ENCODE measurements around the gene RIMKLB.

RIMKLB gene

DNA sequence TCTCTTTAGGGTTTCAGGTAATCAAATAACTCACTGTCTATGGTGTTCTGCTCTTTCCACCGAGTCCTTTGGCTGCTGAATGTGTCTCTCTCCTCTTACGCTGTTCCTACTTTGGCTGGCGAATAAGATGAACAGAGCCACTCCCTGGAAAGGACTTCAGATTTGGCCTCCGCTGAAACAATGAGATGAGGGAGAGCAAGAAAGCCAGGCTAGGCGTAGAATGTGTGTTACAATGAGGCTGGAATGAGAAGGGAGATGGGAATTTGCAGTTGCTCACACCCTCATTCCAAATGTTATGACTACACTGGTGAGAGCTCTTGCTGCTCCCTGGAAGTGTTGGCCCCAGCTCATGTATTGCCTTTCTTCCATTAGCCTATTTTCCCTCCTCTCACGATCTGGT is 35.2 kb upstream of the RIMKLB start, which contains the start of gene MFAP5:
Gene MFAP5 (minus strand): TSS at position 234 of the 400 bp plus-strand sequence. CDS start 722 bp downstream, outside the sequence.
- no peak within 1 kb of the TSS for H3K4me3 ChIP-seq (ENCODE audit: low read depth, low read length)
- TF ChIP-seq, protein P1, sequence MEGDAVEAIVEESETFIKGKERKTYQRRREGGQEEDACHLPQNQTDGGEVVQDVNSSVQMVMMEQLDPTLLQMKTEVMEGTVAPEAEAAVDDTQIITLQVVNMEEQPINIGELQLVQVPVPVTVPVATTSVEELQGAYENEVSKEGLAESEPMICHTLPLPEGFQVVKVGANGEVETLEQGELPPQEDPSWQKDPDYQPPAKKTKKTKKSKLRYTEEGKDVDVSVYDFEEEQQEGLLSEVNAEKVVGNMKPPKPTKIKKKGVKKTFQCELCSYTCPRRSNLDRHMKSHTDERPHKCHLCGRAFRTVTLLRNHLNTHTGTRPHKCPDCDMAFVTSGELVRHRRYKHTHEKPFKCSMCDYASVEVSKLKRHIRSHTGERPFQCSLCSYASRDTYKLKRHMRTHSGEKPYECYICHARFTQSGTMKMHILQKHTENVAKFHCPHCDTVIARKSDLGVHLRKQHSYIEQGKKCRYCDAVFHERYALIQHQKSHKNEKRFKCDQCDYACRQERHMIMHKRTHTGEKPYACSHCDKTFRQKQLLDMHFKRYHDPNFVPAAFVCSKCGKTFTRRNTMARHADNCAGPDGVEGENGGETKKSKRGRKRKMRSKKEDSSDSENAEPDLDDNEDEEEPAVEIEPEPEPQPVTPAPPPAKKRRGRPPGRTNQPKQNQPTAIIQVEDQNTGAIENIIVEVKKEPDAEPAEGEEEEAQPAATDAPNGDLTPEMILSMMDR (IDR thresholded peaks at IDR 0.05; ENCODE audit: low read depth, low read length): no peak
- in situ Hi-C loops (cut with HindIII; ENCODE audit: low sequenced_read_pairs): no loop called here
- peak; percentile 38 for DNase-seq (ENCODE audit: low read depth, low spot score)

DNA sequence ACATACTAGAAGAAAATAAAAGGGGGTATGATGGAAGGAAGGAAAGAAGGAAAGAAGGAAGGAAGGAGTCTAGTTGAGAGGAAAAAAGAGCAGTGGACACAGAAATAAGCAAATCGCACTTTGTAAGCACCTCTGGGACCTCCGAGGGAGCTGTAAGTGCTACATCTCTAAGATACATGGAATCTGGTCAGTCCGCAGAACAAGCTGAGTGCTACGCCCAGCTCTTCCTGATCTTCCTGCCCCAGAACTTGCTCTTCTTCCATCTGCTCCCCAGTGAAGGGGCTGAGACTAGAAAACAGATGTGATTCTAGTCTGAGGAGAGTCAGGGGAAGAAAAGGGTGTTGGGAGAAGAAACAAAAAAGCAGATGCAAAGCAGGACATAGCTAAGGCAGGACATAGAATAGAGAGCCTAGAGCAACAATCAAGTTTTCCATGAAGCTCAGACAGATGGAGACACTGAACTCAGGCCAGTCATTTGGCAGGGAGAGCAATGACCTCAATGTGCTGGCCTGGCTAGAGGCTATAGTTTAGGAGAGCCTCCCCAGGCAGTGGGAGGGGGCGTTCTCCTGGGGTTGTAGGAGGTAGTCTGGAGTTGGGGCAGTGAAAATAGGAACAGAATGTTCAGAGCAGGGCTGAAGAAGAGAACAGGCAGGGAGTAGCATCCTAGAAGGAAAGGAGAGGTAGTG is 33.4 kb upstream of the RIMKLB start:
- in situ Hi-C loops (cut with HindIII; ENCODE audit: low sequenced_read_pairs): no loop called here
- no peak for DNase-seq (ENCODE audit: low read depth, low spot score)
- TF ChIP-seq, protein P1 (IDR thresholded peaks at IDR 0.05; ENCODE audit: low read depth, low read length): no peak
- H3K4me3 ChIP-seq (ENCODE audit: low read depth, low read length): no peak overlapping the region

DNA sequence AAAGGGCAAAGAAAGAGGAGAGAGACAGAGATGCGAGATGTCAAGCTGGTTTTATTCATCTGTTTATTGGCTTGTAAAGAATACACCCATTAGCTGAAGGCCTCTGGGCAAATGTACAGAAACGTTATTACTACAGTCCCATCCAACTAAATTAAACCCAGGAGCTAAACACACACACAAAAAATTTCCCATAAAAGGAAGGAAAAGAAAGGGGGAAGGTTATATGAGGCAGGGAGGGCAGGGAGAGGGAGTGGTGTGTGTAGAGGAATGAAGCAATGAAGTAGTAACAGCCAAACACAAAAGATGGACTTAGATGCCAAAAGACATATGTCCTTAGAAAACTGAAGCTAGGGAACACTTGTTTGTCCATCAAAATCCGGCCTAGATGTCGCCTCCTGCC is 32.0 kb upstream of the RIMKLB start:
- in situ Hi-C loops (cut with HindIII; ENCODE audit: low sequenced_read_pairs): no loop called here
- H3K4me3 ChIP-seq (ENCODE audit: low read depth, low read length): no peak overlapping the region
- TF ChIP-seq, protein P1 (IDR thresholded peaks at IDR 0.05; ENCODE audit: low read depth, low read length): no peak
- DNase-seq (ENCODE audit: low read depth, low spot score): no peak

DNA sequence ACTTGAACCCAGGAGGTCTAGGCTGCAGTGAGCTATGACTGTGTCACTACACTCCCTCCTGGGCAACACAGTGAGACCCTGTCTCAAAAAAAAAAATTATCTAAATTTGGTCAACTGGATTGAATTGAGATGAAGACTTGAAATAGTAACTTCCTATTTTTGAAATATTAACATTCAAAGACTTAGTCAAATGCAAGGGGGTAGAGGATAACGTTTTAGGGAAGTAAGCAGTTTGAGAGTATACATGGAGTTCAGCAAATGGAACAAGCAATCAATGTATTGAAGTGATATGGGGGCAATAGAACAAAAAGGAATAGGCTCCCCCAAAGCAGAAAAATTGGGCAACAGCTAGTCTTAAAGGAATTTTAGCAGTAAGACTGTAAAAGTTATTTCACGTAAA is 30.5 kb upstream of the RIMKLB start:
- in situ Hi-C loops (cut with HindIII; ENCODE audit: low sequenced_read_pairs): no loop called here
- TF ChIP-seq, protein P1 (IDR thresholded peaks at IDR 0.05; ENCODE audit: low read depth, low read length): no peak
- no peak for DNase-seq (ENCODE audit: low read depth, low spot score)
- no peak overlapping the region for H3K4me3 ChIP-seq (ENCODE audit: low read depth, low read length)

DNA sequence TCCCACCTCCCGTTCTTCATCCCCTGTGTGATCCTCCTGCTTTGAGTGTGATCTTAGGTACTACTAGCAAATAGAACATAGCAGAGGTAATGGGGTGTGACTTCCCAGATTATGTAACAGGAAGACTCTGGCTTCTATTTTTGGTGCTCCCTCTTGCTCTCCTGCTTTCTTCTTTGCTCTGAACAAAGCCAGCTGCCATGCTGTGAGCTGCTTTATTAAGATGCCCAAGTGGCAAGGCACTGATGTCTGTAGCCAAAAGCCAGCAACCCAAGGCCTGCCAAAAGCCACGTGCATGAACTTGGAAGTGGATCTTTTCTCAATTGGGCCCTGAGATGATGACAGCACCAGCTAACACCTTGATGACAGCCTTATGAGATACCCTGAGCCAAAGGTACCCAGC is 29.4 kb upstream of the RIMKLB start:
- TF ChIP-seq, protein P1 (IDR thresholded peaks at IDR 0.05; ENCODE audit: low read depth, low read length): no peak
- DNase-seq (ENCODE audit: low read depth, low spot score): no peak
- H3K4me3 ChIP-seq (ENCODE audit: low read depth, low read length): no peak overlapping the region
- in situ Hi-C loops (cut with HindIII; ENCODE audit: low sequenced_read_pairs): no loop called here

DNA sequence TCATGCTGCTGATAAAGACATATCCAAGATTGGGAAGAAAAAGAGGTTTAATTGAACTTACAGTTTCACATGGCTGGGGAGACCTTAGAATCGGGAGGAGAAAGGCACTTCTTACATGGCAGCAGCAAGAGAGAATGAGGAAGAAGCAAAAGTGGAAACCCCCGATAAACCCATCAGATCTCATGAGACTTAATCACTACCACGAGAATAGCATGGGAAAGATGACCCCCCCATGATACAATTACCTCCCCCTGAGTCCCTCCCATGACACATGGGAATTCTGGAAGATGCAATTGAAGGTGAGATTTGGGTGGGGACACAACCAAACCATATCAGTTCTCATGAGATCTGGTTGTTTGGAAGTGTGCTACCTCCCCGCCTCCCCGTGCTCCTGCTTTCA is 25.4 kb upstream of the RIMKLB start:
- no peak for DNase-seq (ENCODE audit: low read depth, low spot score)
- in situ Hi-C loops (cut with HindIII; ENCODE audit: low sequenced_read_pairs): no loop called here

More for the DNA sequence above, 25.4 kb upstream of the RIMKLB start:
- no peak overlapping the region for H3K4me3 ChIP-seq (ENCODE audit: low read depth, low read length)
- TF ChIP-seq, protein P1 (IDR thresholded peaks at IDR 0.05; ENCODE audit: low read depth, low read length): no peak

Data from astrocyte of the spinal cord (primary cell).